Suprapubic skin (tissue), 4 donors: ENCODE results near the gene STAG3.

Experiments
- CTCF ChIP-seq, 2 donors: fragments of 200-600 bp in 1 of 2; fragments of 450-650 bp in 1 of 2; sonication (generic) in 1 of 2; IDR thresholded peaks; one replicate each; pipeline ENCODE4 v1.5.1; 2016 to 2019; ENCODE audit warnings: antibody characterized with exemption in 2 of 2, mild to moderate bottlenecking in 1 of 2, moderate library complexity in 1 of 2
- EP300 ChIP-seq: sonication (generic); formaldehyde crosslinking; IDR thresholded peaks from one replicate; pipeline ENCODE4 v1.6.1; 2017; ENCODE audit warnings: antibody characterized with exemption
- POLR2A ChIP-seq, 2 donors: fragments of 450-650 bp; IDR thresholded peaks; one replicate each; pipeline ENCODE4 v1.6.1; 2017; ENCODE audit warnings: antibody characterized with exemption in 2 of 2, mild to moderate bottlenecking in 2 of 2, moderate library complexity in 2 of 2
- POLR2AphosphoS5 ChIP-seq, 3 donors: sonication (generic); formaldehyde crosslinking; IDR thresholded peaks; one replicate each; pipeline ENCODE4 v1.6.1; 2017; ENCODE audit warnings: antibody characterized with exemption in 3 of 3

- TF ChIP-seq CTCF (IDR thresholded peaks at IDR 0.05) (no peak), POLR2A (IDR thresholded peaks at IDR 0.05) (no peak), EP300 (no peak), POLR2AphosphoS5 (IDR thresholded peaks at IDR 0.05) (no peak)
Measured at GRCh38 chr7:100192969-100193368, 15.3 kb downstream of the STAG3 start.
